Brain microvascular endothelial cell (primary cell): ENCODE results near the gene VEGFA.

ENCODE experiments used
- DNase-seq: peaks from one replicate; pipeline ENCODE4 v3.0.0-alpha.2; 2020
- H3K27ac ChIP-seq: fragments of 250-450 bp; sonication (Bioruptor Pico); 2 replicates; pipeline ENCODE4 v1.5.1; 2020; ENCODE audit warnings: mild to moderate bottlenecking, moderate library complexity
- H3K27me3 ChIP-seq: fragments of 250-450 bp; sonication (Bioruptor Pico); replicated peaks from 2 replicates; pipeline ENCODE4 v1.5.1; 2020; ENCODE audit warnings: mild to moderate bottlenecking
- H3K36me3 ChIP-seq: fragments of 250-450 bp; sonication (Bioruptor Pico); replicated peaks from 2 replicates; pipeline ENCODE4 v1.5.1; 2020; ENCODE audit warnings: mild to moderate bottlenecking
- H3K4me3 ChIP-seq: 2 replicates; pipeline ENCODE4 v1.5.1; 2011; ENCODE audit warnings: low read depth, mild to moderate bottlenecking, control low read depth, low read length, moderate library complexity
- CTCF ChIP-seq: IDR thresholded peaks from 2 replicates; pipeline ENCODE4 v1.5.1; 2011; ENCODE audit warnings: low read depth, mild to moderate bottlenecking, moderate library complexity, low read length, control low read depth, inconsistent platforms; ENCODE audit errors: missing control alignments
- in situ Hi-C: cut with HindIII; loops from 2 replicates; pipeline ENCODE4 v1.10.0; 2017; ENCODE audit warnings: low sequenced_read_pairs, low pct_ligation_motif_present

VEGFA gene

GRCh38 chr6:43793154-43793874 is 23.3 kb downstream of the VEGFA start:
- in situ Hi-C loops = no loop called here
- H3K27ac ChIP-seq = no peak overlapping the region
- no peak for TF ChIP-seq CTCF
- H3K4me3 ChIP-seq = no peak overlapping the region
- no peak for DNase-seq
- H3K36me3 ChIP-seq = no peaks in the 10 kb centered on the region
- no peaks in the 10 kb centered on the region for H3K27me3 ChIP-seq

GRCh38 chr6:43793875-43794242 is 23.8 kb downstream of the VEGFA start:
- DNase-seq = no peak

GRCh38 chr6:43795421-43795820 is 25.4 kb downstream of the VEGFA start:
- no peaks in the 10 kb centered on the region for H3K36me3 ChIP-seq
- no peaks in the 10 kb centered on the region for H3K27me3 ChIP-seq
- in situ Hi-C loops = no loop called here
- no peak overlapping the region for H3K4me3 ChIP-seq
- no peak overlapping the region for H3K27ac ChIP-seq
- TF ChIP-seq CTCF = no peak
- no peak for DNase-seq

More at GRCh38 chr6:43793875-43794242, 23.8 kb downstream of the VEGFA start:
- H3K27me3 ChIP-seq = no peaks in the 10 kb centered on the region
- no peak for TF ChIP-seq CTCF
- no peaks in the 10 kb centered on the region for H3K36me3 ChIP-seq
- in situ Hi-C loops = no loop called here
- no peak overlapping the region for H3K4me3 ChIP-seq
- H3K27ac ChIP-seq = no peak overlapping the region

- H3K27ac ChIP-seq = no peak overlapping the region
- in situ Hi-C loops = no loop called here
- no peak for DNase-seq
- no peak overlapping the region for H3K4me3 ChIP-seq
- H3K36me3 ChIP-seq = no peaks in the 10 kb centered on the region
- TF ChIP-seq CTCF = no peak
- H3K27me3 ChIP-seq = no peaks in the 10 kb centered on the region
These were observed 26.2 kb downstream of the VEGFA start for GRCh38 chr6:43796168-43796567.

- Histone ChIP-seq H3K27me3 (no peaks in the 10 kb centered on the region), H3K36me3 (no peaks in the 10 kb centered on the region), H3K27ac (no peak overlapping the region), H3K4me3 (no peak overlapping the region)
- TF ChIP-seq CTCF = no peak
- DNase-seq = no peak
- in situ Hi-C loops = no loop called here
These were observed 27.2 kb downstream of the VEGFA start for GRCh38 chr6:43796903-43797890.
